HG03460 (cell line): ENCODE data around the gene MYMX.

Experiments
- ATAC-seq: cut with Tn5 transposase; IDR thresholded peaks from one replicate; pipeline ENCODE4 v1.9.1; 2021; ENCODE audit not compliant: unreplicated experiment

MYMX gene

GRCh38 chr6:44249082-44249748 lies 32.5 kb downstream of the MYMX start:
- no peak for ATAC-seq

- no peak for ATAC-seq
These were observed 33.5 kb downstream of the MYMX start for GRCh38 chr6:44250067-44250717.

- ATAC-seq: no peak
These were observed 34.0 kb downstream of the MYMX start for GRCh38 chr6:44250718-44251123.

GRCh38 chr6:44251576-44252524 lies 35.1 kb downstream of the MYMX start:
- no peak for ATAC-seq

GRCh38 chr6:44253307-44254101 lies 36.8 kb downstream of the MYMX start:
- no peak for ATAC-seq

GRCh38 chr6:44254191-44255104 lies 37.7 kb downstream of the MYMX start:
- ATAC-seq: no peak

- no peak for ATAC-seq
These were observed 38.5 kb downstream of the MYMX start for GRCh38 chr6:44255105-44255808.

- no peak for ATAC-seq
These were observed 39.4 kb downstream of the MYMX start for GRCh38 chr6:44255871-44256774.

- no peak for ATAC-seq
These were observed 40.0 kb downstream of the MYMX start for GRCh38 chr6:44256775-44257024.

GRCh38 chr6:44257025-44257752 lies 40.5 kb downstream of the MYMX start, which contains the start of gene SLC35B2:
Gene SLC35B2 (minus strand): TSS chr6:44257528. CDS start chr6:44257410, 118 bp downstream.
- peak; percentile 43 for ATAC-seq

GRCh38 chr6:44257753-44258324 lies 41.1 kb downstream of the MYMX start:
- ATAC-seq: peak; percentile 22

GRCh38 chr6:44258325-44258863 lies 41.7 kb downstream of the MYMX start:
- ATAC-seq: no peak

GRCh38 chr6:44258921-44259320 lies 42.2 kb downstream of the MYMX start:
- no peak for ATAC-seq

GRCh38 chr6:44260011-44260410 lies 43.3 kb downstream of the MYMX start:
- no peak for ATAC-seq

- no peak for ATAC-seq
These were observed 43.9 kb downstream of the MYMX start for GRCh38 chr6:44260451-44261297.

- no peak for ATAC-seq
These were observed 44.9 kb downstream of the MYMX start for GRCh38 chr6:44261581-44261980.
